ENCODE measurements around the gene ZNF865.

ZNF865 gene

DNA sequence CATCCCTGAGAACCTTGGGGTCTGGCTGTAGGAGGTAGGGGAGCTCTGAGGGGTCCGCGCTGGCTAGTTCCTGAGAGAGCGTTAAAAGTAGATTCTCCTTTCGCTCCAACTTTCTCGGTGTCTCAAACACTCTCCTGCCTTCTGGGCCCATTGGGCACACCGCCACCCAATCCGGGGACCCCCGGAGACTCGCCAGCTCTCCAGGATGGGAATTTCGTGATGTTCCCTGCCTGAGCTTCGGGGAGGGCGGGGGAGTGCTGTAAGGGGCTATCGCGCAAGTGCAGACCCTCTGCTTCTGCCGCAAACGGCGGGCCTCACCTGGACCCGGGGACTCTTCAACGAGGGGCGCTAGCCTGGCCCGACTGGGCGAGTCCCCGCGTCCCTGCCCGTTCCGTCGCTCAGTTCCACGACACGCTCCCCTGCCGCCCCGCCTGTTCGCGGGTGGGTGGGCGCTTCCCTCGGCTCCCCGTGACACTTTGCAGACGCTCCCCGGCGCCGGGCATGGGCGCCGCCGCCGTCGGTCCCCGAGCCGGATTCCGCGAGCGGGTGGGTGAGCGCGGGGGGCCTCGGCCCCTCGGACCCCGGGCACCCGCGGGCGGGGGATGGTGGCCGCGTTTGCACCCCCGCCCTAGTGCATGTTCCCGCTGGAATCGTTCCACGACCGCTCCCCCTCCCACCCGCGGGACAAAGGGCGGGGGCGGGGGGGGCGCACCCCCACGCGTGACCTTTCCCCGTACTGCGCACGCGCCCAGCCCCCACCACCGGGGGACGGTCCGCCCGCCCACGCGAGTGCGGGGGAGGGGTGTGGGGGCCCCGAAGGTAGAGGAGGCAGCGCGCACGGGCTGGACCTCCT lies 42.5 kb downstream of the ZNF865 start, which contains the start of gene CCDC106:
Gene CCDC106 (plus strand): TSS at position 481 of the 853 bp plus-strand sequence. CDS start 835 bp downstream, outside the sequence.
- peak; percentile 68 to 88 for DNase-seq

DNA sequence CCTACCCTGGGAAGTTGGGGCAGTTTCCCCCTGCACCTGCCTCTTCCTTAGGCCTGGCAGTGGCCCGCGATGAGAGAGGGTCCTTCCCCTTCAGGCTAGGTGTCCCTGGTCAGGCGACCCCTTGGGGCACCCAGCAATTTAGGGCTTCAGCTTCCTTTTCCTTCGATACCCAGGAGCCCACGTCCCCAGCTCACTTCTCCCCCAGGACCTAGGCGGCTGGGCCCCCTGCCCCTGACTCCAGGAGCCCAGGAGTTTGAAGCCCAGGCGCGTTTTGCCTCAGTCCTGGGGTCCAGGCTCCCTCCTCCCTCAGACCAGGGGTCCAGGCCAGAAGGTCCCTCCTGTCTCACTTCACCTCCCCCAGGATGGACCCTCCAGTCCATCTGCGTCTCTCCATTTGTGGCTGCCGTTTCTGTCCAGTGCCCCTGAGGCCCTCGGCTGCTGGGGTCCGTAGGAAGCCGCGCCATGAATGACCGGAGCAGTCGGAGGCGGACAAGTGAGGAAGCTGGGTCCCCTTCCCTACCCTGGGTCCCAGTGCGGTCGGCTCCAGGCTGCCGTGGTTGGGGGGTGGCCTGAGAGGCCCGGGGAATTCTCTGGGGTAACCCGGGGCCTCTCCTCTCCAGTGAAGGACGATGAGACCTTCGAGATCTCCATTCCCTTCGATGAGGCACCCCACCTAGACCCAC lies 43.3 kb downstream of the ZNF865 start:
- DNase-seq, result no peak

DNA sequence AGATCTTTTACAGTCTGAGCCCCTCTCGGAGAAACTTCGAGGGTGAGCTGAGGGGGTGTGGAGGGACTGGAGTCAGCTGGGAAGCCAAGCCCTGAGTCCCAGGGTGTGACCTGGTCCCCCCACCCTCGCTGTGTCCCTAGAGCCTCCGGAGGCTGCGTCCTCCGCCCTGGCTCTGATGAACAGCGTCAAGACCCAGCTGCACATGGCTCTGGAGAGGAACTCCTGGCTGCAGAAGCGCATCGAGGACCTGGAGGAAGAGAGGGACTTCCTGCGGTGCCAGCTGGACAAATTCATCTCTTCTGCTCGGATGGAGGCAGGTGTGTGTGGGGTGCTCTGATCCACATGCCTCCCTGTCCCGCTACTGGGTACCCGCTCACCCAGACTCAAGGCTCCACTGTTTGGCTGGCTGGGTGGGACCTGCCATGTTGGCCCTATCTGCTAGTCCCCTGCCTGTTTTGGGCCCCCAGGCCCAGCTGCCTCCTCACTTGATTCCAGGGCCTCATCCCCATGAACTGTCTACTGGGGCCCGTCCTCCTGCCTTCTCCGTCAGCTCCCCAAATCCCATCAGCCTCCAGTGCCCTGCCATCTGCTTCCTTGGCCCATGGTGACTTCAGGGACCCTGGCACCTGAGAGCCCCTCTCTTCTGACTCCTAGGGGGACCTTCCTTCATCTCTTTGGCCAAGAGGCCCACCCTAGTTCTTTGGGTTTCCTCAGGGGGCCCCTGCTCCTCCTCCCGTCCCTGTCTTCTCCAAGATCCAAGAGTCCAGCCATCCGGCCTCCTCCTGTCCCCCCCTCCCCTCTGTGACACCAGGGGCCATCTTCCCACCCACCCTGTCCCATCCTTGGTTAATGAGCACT lies 44.0 kb downstream of the ZNF865 start:
- DNase-seq, result no peak

DNA sequence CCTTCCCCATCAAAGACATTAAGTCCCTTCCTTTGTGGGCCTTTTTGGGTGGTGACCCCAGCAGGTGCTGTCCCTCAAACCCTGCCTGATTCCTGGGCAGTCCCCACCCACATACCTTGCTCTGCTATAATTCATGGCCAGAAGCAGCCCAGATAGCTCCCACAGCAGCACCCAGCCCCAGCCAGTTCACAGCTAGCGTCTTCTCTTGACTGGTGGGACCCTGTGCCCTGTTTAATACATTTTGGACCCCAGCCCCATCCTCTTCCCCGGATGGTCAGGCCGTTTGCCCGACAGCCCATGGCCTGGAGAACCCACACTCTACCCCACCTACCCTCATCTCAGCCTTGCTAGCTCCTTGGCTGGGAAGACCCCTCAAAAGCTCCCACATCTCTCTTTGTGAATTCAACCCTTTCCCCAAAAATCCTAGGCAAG lies 44.7 kb downstream of the ZNF865 start:
- DNase-seq, result no peak

DNA sequence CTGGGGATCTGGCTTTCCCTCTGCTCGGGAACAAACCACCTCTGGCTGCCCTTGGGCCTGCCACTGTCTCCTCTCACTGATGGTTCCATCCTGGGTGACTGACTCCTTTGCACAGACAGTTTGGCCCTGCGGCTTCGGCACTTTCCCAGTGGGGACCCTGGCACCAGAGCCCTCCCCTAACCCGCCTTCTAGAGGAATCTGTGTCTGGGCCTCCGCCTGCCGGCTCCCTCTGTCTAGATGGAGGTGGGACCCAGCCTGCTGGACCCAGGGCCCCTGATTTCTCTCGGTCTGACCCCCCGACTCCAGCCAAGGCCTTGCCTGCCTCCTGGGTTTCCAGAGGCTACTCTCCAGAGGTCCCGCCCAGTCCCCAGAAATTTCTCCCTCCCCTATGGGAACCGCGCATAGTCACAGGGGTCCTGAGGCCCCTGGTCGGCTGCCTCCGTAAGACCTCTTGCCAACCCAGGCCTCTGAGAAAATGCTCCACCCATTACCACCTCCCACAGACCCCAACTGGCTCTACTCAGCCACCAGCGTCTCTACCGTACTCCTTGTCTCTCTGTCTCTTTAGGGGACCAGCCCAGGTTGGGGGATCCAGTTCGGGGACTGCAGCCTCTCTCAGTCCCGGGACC lies 45.3 kb downstream of the ZNF865 start:
- no peak for DNase-seq

DNA sequence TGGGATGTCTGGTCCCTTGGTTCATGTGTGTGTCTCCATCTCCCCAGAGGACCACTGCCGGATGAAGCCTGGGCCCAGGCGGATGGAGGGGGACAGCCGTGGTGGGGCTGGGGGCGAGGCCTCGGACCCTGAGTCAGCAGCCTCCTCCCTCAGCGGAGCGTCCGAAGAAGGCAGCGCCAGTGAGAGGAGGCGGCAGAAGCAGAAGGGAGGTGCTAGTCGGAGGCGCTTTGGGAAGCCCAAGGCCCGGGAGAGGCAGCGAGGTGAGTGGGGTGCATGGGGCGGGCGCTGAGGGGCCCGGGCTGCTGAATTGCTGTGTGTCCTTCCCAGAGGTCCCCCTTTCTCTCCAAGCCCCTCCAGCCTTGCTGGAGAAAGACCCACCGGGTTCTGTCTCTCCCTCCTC lies 45.8 kb downstream of the ZNF865 start:
- no peak for DNase-seq

DNA sequence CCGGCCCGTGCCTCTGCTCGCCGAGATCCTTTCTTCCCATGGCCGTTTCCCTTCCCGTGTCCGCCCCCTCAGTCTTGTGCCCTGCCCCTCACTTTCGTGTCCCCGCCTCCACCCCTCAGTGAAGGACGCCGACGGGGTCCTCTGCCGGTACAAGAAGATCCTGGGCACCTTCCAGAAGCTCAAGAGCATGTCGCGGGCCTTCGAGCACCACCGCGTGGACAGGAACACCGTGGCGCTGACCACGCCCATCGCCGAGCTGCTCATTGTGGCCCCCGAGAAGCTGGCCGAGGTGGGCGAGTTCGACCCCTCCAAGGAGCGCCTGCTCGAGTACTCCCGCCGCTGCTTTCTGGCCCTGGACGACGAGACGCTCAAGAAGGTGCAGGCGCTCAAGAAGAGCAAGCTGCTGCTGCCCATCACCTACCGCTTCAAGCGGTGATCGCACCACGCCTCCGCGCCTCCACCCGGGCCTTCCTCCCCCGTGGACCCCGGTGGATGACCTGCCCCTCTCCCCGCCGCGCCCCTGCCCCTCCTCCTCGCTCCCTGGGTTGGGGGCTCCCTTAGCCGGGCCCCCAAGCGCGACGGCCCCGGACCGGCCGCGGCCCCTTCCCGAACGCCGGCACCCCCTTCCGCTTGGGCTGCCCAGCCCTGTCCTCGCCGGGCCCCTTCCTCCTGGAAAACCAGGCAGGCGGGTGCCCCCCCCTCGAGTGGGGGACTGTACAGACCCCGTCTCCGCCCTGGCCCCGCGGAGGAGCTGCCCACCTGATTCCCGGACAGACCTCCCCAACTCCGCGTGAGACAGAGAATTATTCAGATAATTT lies 47.1 kb downstream of the ZNF865 start:
- no peak for DNase-seq

DNA sequence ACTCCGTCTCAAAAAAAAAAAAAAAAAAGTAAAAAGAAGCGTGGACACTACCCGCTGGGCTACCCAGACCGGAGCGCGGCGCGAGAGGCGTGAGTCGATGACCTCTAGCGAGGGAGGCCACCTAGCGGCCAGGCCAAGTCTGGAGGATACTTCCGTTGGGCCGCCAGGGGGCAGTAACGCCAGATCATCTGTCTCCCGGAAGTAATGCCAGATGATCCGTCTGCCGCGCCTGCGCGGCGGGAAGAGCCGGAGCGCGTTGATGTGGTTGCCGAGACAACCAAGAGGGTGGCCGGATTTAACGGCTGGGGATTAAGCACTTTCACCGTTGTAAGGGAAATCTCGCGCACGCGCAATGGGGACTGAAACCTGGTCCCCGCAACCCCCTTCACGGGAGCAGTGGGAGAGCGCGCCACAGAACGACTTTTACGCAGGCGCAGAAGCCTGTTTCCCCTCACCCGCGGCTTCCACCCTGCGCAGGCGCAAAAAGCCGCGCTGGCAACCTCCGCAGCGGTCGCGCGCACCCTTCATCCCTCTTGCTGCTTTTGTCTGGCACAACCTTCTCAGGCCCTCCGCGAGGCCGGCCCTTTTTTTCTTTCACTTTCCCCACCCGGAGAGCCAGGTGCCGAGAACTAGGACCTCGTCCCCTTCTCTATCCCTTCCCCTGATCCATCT lies 48.3 kb downstream of the ZNF865 start:
- DNase-seq, result peak; percentile 99 to 100

DNA sequence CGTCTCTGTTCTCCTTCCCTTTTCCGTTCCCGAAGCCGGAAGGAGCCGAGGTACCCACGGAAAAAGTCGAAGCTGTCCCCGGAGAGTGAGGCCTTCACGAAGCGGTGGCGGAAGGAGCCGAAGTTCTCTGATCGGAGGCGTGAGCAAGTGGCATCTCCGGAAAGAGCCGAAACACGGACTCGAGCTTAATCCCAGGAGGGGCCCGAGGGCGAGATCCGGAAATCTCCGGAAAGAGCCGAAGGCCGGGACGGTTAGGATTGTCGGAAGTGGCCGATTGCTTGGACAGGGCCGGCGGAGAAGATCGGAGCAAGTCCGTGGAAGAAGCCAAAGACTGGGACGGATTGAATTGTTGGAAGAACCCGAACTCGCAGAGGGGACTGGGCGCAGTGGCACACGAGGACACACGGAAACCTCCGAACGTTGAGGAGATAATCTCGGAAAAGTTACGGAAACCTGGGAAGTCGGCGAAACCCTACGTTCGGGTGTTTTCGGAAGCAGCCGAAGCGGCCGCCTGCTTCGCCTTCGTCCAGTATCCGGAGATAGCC lies 48.9 kb downstream of the ZNF865 start:
- DNase-seq, result peak; percentile 99 to 100

DNA sequence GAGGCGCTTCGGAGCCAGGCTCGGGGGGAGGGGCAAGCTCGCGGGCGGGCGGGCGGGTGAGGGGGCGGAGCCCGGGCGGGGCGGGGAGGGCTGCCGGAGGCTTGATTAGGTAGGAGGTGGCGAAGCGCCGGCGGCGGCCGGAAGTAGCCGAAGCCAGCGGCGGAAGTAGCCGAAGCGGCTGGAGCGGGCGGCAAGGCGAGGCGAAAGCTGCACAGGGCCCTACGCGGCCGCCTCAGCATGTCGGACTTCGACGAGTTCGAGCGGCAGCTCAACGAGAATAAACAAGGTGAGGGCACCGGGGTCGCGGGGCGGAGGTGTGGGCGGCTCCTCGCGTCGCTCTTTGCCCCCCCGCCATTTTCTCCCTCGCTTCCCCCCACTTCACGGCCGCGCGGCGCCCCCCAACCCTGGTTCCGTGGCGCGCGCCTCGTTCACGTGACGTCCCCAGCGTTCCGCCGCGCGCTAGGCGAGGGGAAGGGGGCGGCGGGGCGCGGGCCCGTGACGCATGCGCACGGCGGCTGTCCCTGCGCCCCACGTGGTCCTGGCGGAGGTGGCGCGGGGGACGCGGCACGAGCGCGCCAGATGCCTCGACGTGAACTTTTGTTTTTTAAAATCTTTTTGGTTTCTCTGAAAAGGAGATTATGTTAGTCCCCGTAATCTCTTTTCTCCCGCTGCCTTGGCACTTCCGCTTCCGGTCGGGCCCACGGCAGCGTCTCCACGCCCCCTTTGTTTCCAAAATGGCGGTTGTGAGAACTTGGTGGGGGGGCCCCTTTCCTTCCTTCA lies 49.6 kb downstream of the ZNF865 start, which contains the start of gene U2AF2:
Gene U2AF2 (plus strand): TSS at position 168 of the 780 bp plus-strand sequence. CDS start 70 bp downstream, at position 238.
- peak; percentile 83 to 99 for DNase-seq

DNA sequence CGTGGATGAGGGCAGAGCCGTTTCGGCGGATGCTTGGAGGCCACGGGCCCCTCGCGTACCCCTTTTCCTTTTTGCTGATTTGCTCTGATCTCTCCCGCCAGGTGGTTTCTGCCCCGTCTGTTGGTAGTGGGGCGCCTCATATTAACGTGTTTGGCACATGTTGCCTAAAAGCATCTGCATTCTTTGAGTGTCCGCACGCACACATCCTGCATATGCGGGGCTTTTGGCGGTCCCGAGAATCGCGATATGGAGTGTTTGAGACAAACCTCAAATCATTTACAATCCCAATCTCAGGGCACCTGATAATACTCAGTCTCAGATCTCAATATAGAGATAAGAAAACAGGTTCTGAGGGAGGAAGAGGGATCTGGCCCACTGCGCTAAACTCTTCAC lies 50.2 kb downstream of the ZNF865 start:
- DNase-seq, result no peak

DNA sequence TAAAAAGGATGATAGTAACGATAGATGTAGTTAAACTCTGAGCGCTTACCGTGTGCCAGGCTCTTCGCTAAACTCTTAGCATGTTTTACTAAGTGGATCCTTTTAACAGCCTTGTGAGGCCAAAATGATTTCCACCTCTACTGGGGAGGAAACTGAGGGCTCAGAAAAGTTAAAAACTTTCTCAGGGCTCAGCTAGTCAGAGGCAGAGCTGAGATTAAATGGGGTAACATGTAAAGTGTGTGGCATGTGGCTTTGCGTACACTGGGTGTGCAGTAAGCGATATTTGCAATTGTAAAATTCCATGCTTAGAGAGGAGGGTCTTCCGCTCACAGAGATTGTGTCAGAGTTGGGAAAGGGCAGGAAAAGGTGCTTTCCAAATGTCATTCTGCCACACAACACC lies 51.1 kb downstream of the ZNF865 start:
- no peak for DNase-seq

DNA sequence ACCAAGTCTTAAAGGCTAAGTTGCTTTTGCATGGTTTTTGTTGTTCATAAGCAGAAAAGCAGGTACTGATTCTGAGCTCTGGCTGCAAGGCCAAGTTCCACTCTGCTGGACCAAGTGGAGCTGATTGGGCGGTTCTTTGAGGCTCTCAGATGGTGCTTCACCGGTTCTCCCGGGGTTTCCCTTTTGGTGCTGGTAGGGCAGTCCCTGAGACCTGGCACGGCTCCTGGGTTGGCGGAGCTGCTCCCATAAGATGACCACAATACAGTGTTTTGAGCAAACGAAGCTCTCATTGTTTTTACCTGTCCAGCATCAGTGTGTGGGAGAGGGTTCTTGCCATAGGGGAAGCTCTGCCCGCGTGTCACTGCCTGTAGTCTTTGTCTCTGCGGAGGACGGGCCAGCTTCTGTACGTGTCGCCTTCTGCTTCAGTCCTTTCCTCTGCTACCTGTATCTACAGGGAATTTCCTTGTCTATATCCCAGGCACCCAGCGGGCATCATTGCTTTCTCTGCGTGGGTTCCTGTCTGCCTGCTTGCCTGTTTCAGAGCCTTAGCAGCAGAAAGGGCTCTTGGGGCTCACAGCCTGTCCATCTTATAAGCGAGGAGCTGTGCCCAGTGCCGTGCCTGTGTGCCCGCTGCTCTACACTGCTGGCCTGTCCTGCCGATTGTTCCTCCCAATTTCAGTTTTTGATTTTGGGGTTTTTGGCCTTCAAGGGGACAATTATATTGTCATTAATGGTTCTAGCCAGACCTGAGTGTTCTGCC lies 51.7 kb downstream of the ZNF865 start:
- DNase-seq, result peak in 1 of 2 experiments; percentile 38

DNA sequence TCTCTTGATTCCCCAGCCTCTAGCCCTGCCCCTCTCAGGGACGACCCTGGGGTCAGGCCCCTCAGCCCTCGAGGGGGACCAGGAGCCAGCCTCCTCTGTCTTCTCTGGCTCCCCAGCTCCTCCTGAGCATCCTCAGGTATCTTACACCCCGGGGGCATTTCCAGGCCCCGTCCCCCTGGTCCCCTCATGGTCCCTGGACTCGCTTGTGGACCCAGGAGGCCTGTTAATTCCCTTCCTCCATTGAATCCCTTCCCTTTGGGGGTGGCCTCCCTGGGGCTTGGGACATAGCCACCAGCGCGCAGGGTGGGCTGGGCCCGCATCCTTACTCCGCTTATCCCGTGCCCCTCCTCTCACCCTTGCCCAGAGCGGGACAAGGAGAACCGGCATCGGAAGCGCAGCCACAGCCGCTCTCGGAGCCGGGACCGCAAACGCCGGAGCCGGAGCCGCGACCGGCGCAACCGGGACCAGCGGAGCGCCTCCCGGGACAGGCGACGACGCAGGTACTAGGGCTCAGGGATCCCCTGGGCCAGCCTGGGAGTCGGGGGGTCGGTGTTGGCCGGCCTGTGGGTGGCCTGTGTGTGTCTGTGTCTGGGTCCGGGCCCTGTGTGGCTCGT lies 53.5 kb downstream of the ZNF865 start:
- no peak for DNase-seq

DNA sequence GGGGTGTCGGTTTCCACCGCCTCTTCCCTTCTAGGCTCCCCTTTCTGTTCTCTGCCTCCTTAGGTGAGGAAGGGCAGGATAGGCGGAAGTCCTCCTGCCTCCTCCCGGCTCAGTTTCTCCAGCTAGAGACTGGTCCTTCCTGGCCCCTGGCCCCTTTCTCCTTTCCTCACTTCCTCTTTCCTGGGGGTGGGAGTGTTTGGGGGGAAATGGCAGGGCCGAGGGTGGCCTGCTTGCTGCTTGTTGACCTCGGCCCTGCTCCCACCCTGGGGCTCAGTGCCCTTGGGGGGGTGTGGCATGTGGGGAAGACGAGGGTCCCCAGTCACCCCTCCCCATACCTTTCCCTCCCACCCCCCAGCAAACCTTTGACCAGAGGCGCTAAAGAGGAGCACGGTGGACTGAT lies 54.4 kb downstream of the ZNF865 start:
- DNase-seq, result no peak

DNA sequence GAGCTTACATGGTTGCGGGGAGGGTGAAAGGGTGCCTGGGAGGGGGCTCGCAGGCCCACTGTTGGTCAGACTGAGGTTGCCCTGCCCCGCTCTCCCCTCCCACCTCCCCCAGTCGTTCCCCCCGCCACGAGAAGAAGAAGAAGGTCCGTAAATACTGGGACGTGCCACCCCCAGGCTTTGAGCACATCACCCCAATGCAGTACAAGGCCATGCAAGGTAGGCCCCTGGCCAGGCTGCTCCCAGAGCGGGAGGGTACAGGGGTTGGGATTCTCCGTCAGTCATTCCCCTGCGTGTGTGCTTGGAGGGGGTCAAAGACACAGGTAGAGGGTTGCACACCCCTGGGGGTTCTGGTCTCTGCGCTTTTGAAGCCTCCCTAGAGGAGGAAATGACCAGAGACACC lies 55.0 kb downstream of the ZNF865 start:
- no peak for DNase-seq

DNA sequence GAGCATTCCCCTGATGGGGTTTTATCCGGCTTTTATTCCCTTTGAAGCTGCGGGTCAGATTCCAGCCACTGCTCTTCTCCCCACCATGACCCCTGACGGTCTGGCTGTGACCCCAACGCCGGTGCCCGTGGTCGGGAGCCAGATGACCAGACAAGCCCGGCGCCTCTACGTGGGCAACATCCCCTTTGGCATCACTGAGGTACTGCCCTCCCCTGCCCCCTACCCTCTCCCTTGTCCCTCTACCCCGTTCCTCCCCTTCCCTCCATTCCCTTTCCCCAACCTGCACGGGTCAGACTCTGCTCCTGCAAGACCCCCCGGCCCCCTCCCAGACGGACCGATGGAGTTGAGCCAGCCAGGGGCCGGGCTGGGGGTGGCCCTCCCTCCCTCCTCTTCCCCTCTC lies 55.5 kb downstream of the ZNF865 start:
- no peak for DNase-seq

DNA sequence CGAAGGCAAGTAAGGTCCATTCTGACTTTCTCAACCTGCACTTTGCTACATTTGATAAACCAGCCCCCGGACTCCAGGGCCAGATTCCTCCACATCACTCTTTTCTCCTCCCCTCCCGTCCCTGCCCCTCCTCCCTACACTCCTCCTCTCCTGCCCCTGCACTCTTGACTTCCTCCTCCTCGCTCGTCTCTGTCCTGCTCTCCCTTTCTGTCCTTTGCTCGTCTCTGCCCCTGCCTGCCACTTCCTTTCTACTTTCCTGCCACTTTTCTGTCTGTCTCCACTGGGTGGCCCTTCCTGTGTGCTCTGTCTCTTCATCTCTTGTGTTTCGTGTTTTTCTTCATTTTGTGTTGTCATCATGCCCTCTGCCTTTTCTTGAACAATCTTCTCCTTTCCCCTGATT lies 56.4 kb downstream of the ZNF865 start:
- DNase-seq, result no peak
